ENCODE results near the gene COL1A2. TPM values are rescaled to one million over a fixed set of nuclear protein-coding genes. Genes with fewer than 3 reads are reported as not detected.

Gene COL1A2
- total RNA-seq, 4 donors from 2014 or later = 29.9 to 124 (median 61.3) TPM

DNA sequence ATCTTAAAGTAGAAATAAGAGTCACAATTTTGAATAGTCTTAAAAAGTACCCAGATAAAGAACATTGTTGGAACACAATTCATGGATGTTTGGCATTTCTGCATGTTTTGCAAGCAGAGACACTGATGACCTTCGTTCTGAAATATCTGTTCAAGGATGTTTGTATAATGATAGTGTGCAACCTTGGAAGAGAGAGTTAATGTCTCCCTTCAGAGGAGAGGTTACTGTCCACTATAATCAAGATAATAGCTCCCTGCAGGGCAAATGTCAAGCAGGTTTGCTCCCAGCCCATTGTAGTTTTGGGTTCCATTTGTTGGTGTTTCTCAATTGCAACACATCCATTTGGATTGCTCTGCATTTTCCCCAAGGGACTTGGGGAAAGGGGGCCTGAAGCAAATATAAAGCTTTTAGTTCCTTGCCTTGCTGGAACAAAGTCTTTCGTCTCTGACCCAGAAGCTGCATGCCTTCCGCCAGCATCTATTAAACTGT, 45.2 kb downstream of the COL1A2 start:
- no peak for DNase-seq (ENCODE audit: low spot score in 2 of 2)
- TF ChIP-seq POLR2AphosphoS5 (IDR thresholded peaks at IDR 0.05) (no peak), EP300 (IDR thresholded peaks at IDR 0.05) (no peak), POLR2A (IDR thresholded peaks at IDR 0.05) (no peak)
- TF ChIP-seq, protein P1, sequence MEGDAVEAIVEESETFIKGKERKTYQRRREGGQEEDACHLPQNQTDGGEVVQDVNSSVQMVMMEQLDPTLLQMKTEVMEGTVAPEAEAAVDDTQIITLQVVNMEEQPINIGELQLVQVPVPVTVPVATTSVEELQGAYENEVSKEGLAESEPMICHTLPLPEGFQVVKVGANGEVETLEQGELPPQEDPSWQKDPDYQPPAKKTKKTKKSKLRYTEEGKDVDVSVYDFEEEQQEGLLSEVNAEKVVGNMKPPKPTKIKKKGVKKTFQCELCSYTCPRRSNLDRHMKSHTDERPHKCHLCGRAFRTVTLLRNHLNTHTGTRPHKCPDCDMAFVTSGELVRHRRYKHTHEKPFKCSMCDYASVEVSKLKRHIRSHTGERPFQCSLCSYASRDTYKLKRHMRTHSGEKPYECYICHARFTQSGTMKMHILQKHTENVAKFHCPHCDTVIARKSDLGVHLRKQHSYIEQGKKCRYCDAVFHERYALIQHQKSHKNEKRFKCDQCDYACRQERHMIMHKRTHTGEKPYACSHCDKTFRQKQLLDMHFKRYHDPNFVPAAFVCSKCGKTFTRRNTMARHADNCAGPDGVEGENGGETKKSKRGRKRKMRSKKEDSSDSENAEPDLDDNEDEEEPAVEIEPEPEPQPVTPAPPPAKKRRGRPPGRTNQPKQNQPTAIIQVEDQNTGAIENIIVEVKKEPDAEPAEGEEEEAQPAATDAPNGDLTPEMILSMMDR (IDR thresholded peaks at IDR 0.05) = no peak
- H3K4me1 ChIP-seq = no peaks in the 10 kb centered on the region
- 69% methylated on average over 3 of the region's 3 CpGs for WGBS
- no peaks in the 10 kb centered on the region for H3K27me3 ChIP-seq
- no peaks in the 10 kb centered on the region for H3K9me3 ChIP-seq
- no peak overlapping the region for H3K27ac ChIP-seq
- H3K36me3 ChIP-seq = no peaks in the 10 kb centered on the region
- H3K4me3 ChIP-seq = no peak overlapping the region

DNA sequence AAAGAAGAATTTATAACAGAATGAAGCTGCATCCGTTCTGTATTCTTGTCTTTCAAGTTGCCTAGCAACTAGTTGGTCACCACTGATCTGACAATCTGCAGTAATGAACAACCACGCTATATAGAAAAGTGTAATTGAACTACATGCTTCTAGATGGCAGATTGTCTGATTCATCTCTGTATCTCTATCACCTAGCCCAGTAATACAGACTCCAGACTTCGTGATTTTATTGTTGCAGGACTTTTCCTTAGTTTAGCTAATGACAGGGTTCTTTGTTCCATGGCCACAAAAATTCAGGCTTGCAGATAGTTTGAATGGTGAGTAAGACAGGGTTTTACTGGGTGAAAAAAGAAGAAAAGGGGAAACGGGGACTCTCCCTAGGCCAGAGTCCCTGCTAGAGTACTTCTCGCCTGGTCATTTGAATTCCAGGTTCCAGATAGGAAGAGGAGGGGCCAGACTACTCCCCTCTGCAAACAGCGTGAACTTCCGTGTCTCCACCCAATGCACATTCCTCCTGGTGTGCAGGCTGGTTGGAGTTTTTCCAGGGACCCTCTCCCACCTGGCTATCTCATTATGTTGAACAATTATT, 45.9 kb downstream of the COL1A2 start:
- no peaks in the 10 kb centered on the region for H3K27me3 ChIP-seq
- DNase-seq (ENCODE audit: low spot score in 2 of 2) = no peak
- H3K4me3 ChIP-seq = no peak overlapping the region
- H3K36me3 ChIP-seq = no peaks in the 10 kb centered on the region
- TF ChIP-seq EP300 (IDR thresholded peaks at IDR 0.05) (no peak), POLR2A (IDR thresholded peaks at IDR 0.05) (no peak), POLR2AphosphoS5 (IDR thresholded peaks at IDR 0.05) (no peak)
- TF ChIP-seq, protein P1 (IDR thresholded peaks at IDR 0.05) = no peak
- no peaks in the 10 kb centered on the region for H3K4me1 ChIP-seq
- WGBS = 63% methylated on average over 7 of the region's 7 CpGs
- no peak overlapping the region for H3K27ac ChIP-seq
- no peaks in the 10 kb centered on the region for H3K9me3 ChIP-seq

DNA sequence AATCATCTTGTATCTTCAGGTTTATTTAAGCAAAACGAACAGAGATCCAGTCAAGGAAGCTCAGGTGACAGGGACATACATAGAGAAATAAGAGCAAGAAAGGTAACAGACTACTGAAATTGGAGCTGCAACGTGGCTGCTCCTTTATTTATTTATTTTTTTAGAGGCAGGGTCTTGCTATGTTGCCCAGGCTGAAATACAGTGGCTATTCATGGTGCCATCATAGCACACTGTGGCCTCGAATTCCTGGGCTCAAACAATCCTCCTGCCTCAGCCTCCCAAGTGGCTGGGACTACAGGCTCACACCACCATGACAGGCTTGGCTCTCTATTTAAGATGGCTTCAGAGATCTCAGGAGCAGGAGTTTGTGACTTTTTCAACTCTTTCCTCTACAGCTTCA, 46.4 kb downstream of the COL1A2 start:
- no peaks in the 10 kb centered on the region for H3K27me3 ChIP-seq
- TF ChIP-seq POLR2A (IDR thresholded peaks at IDR 0.05) (no peak), EP300 (IDR thresholded peaks at IDR 0.05) (no peak), POLR2AphosphoS5 (IDR thresholded peaks at IDR 0.05) (no peak)
- TF ChIP-seq, protein P1 (IDR thresholded peaks at IDR 0.05) = no peak
- no peak for DNase-seq (ENCODE audit: low spot score in 2 of 2)
- no peaks in the 10 kb centered on the region for H3K9me3 ChIP-seq
- WGBS = 81% methylated on average over 3 of the region's 3 CpGs
- no peak overlapping the region for H3K27ac ChIP-seq
- no peaks in the 10 kb centered on the region for H3K4me1 ChIP-seq
- H3K4me3 ChIP-seq = no peak overlapping the region
- no peaks in the 10 kb centered on the region for H3K36me3 ChIP-seq

GRCh38 chr7:94442639-94443038, 47.9 kb downstream of the COL1A2 start:
- Histone ChIP-seq H3K9me3 (no peaks in the 10 kb centered on the region), H3K4me1 (no peaks in the 10 kb centered on the region), H3K27ac (no peak overlapping the region), H3K27me3 (no peaks in the 10 kb centered on the region), H3K4me3 (no peak overlapping the region), H3K36me3 (no peaks in the 10 kb centered on the region)
- WGBS = 89% methylated on average over 3 of the region's 3 CpGs
- TF ChIP-seq POLR2A (IDR thresholded peaks at IDR 0.05) = no peak
- no peak for TF ChIP-seq POLR2AphosphoS5 (IDR thresholded peaks at IDR 0.05)
- TF ChIP-seq, protein P1 (IDR thresholded peaks at IDR 0.05) = no peak
- no peak for TF ChIP-seq EP300 (IDR thresholded peaks at IDR 0.05)
- no peak for DNase-seq (ENCODE audit: low spot score in 2 of 2)

GRCh38 chr7:94444813-94445212, 50.1 kb downstream of the COL1A2 start:
- H3K4me1 ChIP-seq = no peaks in the 10 kb centered on the region
- H3K9me3 ChIP-seq = no peaks in the 10 kb centered on the region
- H3K27me3 ChIP-seq = no peaks in the 10 kb centered on the region
- no peak overlapping the region for H3K27ac ChIP-seq
- 69% methylated on average over 2 of the region's 2 CpGs for WGBS
- DNase-seq (ENCODE audit: low spot score in 2 of 2) = no peak
- TF ChIP-seq POLR2AphosphoS5 (IDR thresholded peaks at IDR 0.05) (no peak), EP300 (IDR thresholded peaks at IDR 0.05) (no peak)
- H3K4me3 ChIP-seq = no peak overlapping the region
- no peaks in the 10 kb centered on the region for H3K36me3 ChIP-seq

Measured in suprapubic skin (tissue), 4 donors.